Measurements from ENCODE around the gene KREMEN1. TPM values are rescaled to one million over a fixed set of nuclear protein-coding genes. Genes with fewer than 3 reads are reported as not detected.

KREMEN1 gene
- total and polyA plus RNA-seq, 2 donors (not counting 1 experiment from before 2014, with no cell fraction given): 0.01 TPM; not detected in 1

DNA sequence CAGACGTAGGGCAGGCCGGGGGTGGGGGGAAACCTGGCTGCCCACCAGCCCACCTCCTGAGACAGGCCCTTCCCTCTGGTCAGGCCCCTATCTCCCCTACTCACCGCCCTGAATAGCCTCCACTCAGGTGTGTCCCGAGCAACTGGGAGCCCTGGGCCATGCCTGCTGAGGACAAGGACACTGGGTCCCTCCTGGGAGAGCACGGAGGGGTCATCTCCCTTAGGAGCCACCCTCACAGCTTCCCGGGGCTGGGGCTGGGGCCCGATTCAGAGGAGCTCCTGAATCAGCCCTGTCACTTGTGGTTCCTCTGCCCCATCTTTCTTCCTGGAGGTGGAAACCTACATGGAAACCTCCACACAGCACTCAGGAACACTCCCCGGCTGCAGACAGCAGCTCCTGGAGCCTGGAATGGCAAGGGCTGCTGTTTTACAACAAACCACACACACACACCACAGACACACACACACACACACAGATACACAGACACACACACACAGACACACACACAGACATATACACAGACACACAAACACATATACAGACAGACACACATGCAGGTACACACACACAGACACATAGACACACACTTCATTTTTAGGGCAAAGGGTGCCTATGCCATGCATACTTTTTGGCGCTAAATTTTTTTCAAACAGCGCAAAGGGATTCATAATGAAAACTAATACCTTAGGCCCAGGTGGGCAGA lies 123.3 kb downstream of the KREMEN1 start:
- POLR2A ChIA-PET: no interaction called here
- whole genome bisulfite sequencing (ENCODE audit: insufficient coverage): 58% methylated on average over 10 of the region's 10 CpGs
- H2AFZ ChIP-seq (ENCODE audit: insufficient read depth, low read depth, low read length, poor library complexity, severe bottlenecking): no peak overlapping the region
- Mint-ChIP-seq H3K27me3 (peaks cover 47% of the 10 kb centered on the region), H3K4me3 (no peak overlapping the region), H3K27ac (no peak overlapping the region), H3K9me3 (ENCODE audit: insufficient read depth) (no peaks in the 10 kb centered on the region), H3K4me1 (no peaks in the 10 kb centered on the region)
- ATAC-seq (ENCODE audit: low read depth) (no peak), DNase-seq (no peak)
- peaks cover 0 to 13% (median 0%) of the 10 kb centered on the region in 3 donors for H3K9me3 ChIP-seq (ENCODE audit: control extremely low read depth in 1 of 3, control insufficient read depth in 2 of 3, insufficient read depth in 1 of 3, low read length in 2 of 3)
- H3K36me3 ChIP-seq (replicated peaks in 1 of 2; ENCODE audit: control extremely low read depth in 1 of 2, control insufficient read depth in 1 of 2, extremely low read depth in 1 of 2, insufficient read depth in 2 of 2, low read length in 1 of 2): no peaks in the 10 kb centered on the region
- H3K4me3 ChIP-seq (ENCODE audit: control extremely low read depth in 1 of 5, extremely low read depth in 1 of 5, insufficient read depth in 1 of 5, low read depth in 2 of 5, low read length in 4 of 5): no peak overlapping the region
- CTCF ChIA-PET: no interaction called here
- H3K9ac ChIP-seq (ENCODE audit: low read length): no peak overlapping the region
- peaks cover 0 to 26% (median 9%) of the 10 kb centered on the region in 4 experiments for H3K27me3 ChIP-seq (replicated peaks in 1 of 4; ENCODE audit: control extremely low read depth in 1 of 4, control insufficient read depth in 3 of 4, insufficient read depth in 4 of 4, low read length in 3 of 4)
- no peaks in the 10 kb centered on the region for H4K20me1 ChIP-seq (ENCODE audit: control insufficient read depth, insufficient read depth, low read length, poor library complexity, severe bottlenecking)
- no peak overlapping the region for H3K4me2 ChIP-seq (replicated peaks; ENCODE audit: low read depth, low read length, poor library complexity, severe bottlenecking)
- H3K79me2 ChIP-seq (ENCODE audit: control insufficient read depth, insufficient read depth, low read length): no peaks in the 10 kb centered on the region
- no peak for TF ChIP-seq EZH2 (IDR thresholded peaks at IDR 0.05; ENCODE audit: borderline replicate concordance, insufficient read depth, low read depth, low read length, poor library complexity, severe bottlenecking)
- TF ChIP-seq, protein P1, sequence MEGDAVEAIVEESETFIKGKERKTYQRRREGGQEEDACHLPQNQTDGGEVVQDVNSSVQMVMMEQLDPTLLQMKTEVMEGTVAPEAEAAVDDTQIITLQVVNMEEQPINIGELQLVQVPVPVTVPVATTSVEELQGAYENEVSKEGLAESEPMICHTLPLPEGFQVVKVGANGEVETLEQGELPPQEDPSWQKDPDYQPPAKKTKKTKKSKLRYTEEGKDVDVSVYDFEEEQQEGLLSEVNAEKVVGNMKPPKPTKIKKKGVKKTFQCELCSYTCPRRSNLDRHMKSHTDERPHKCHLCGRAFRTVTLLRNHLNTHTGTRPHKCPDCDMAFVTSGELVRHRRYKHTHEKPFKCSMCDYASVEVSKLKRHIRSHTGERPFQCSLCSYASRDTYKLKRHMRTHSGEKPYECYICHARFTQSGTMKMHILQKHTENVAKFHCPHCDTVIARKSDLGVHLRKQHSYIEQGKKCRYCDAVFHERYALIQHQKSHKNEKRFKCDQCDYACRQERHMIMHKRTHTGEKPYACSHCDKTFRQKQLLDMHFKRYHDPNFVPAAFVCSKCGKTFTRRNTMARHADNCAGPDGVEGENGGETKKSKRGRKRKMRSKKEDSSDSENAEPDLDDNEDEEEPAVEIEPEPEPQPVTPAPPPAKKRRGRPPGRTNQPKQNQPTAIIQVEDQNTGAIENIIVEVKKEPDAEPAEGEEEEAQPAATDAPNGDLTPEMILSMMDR (IDR thresholded peaks at IDR 0.05): no peak
- intact Hi-C loops (cut with micrococcal nuclease): no loop called here
- peaks cover 0 to under 1% of the 10 kb centered on the region in 2 donors for H3K4me1 ChIP-seq (ENCODE audit: control insufficient read depth in 2 of 2, insufficient read depth in 2 of 2, low read length in 2 of 2)
- H3K27ac ChIP-seq (ENCODE audit: low read length in 2 of 2): no peak overlapping the region

DNA sequence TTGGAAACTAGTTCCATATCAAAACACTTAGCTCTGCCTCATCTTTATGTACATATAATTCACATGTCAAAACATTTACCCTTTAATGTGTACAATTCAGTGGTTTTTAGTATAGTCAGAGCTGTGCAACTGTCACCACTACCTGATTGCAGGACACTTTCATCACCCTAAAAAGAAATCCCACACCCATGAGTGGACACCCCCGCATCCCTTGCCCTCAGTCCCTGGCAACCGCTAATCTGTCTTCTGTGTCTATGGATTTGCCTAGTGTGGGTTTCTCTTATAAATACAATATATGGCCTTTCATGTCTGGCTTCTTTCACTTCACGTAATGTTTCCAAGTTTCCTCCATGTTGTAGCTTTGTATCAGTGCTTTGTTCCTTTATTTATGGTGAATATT lies 124.3 kb downstream of the KREMEN1 start:
- Mint-ChIP-seq H3K9me3 (ENCODE audit: insufficient read depth) (no peaks in the 10 kb centered on the region), H3K4me1 (peaks cover 3% of the 10 kb centered on the region), H3K27me3 (peaks cover 56% of the 10 kb centered on the region), H3K27ac (no peak overlapping the region), H3K4me3 (no peak overlapping the region)
- Histone ChIP-seq H2AFZ (ENCODE audit: insufficient read depth, low read depth, low read length, poor library complexity, severe bottlenecking) (no peak overlapping the region), H4K20me1 (ENCODE audit: control insufficient read depth, insufficient read depth, low read length, poor library complexity, severe bottlenecking) (no peaks in the 10 kb centered on the region), H3K9ac (ENCODE audit: low read length) (no peak overlapping the region), H3K27ac (ENCODE audit: low read length in 2 of 2) (no peak overlapping the region), H3K36me3 (replicated peaks in 1 of 2; ENCODE audit: control extremely low read depth in 1 of 2, control insufficient read depth in 1 of 2, extremely low read depth in 1 of 2, insufficient read depth in 2 of 2, low read length in 1 of 2) (no peaks in the 10 kb centered on the region), H3K79me2 (ENCODE audit: control insufficient read depth, insufficient read depth, low read length) (no peaks in the 10 kb centered on the region), H3K4me2 (replicated peaks; ENCODE audit: low read depth, low read length, poor library complexity, severe bottlenecking) (no peak overlapping the region), H3K4me3 (ENCODE audit: control extremely low read depth in 1 of 5, extremely low read depth in 1 of 5, insufficient read depth in 1 of 5, low read depth in 2 of 5, low read length in 4 of 5) (no peak overlapping the region), H3K27me3 (replicated peaks in 1 of 4; ENCODE audit: control extremely low read depth in 1 of 4, control insufficient read depth in 3 of 4, insufficient read depth in 4 of 4, low read length in 3 of 4) (peaks cover 0 to 36% (median 16%) of the 10 kb centered on the region in 4 experiments), H3K4me1 (ENCODE audit: control insufficient read depth in 2 of 2, insufficient read depth in 2 of 2, low read length in 2 of 2) (peaks cover 4 to 10% of the 10 kb centered on the region in 2 donors), H3K9me3 (ENCODE audit: control extremely low read depth in 1 of 3, control insufficient read depth in 2 of 3, insufficient read depth in 1 of 3, low read length in 2 of 3) (peaks cover 0 to 13% (median 0%) of the 10 kb centered on the region in 3 donors)
- no CpG with 5 or more reads among the region's 3 CpGs for WGBS (ENCODE audit: insufficient coverage)
- ChIA-PET POLR2A (no interaction called here), CTCF (interaction anchor here (0.7 to 1.1 kb wide), 2 partner anchors 12 to 17 kb away, joined by 3 read pairs; no protein-coding TSS in a partner anchor)
- no peak for DNase-seq
- no peak for ATAC-seq (ENCODE audit: low read depth)
- intact Hi-C loops (cut with micrococcal nuclease): no loop called here
- no peak for TF ChIP-seq EZH2 (IDR thresholded peaks at IDR 0.05; ENCODE audit: borderline replicate concordance, insufficient read depth, low read depth, low read length, poor library complexity, severe bottlenecking)
- TF ChIP-seq, protein P1 (IDR thresholded peaks at IDR 0.05): no peak
